ENCODE data around the gene LRRC37A3.

- TF ChIP-seq CTCF (IDR thresholded peaks at IDR 0.05) (no peak), EP300 (IDR thresholded peaks at IDR 0.05) (no peak)
These were observed 21.8 kb upstream of the LRRC37A3 start for GRCh38 chr17:64941045-64941444.

Measured in gastroesophageal sphincter (tissue), 3 donors.